NCI-H2171 (cell line): ENCODE data around the gene PRKAG1.

ENCODE experiments used
- DNase-seq: peaks from one replicate; lab custom pipeline; 2025; lab: John Stamatoyannopoulos, UW

The PRKAG1 gene

GRCh38 chr12:49010092-49010668 is 8.4 kb downstream of the PRKAG1 start:
- DNase-seq = no peak

- no peak for DNase-seq
These were observed 9.6 kb downstream of the PRKAG1 start for GRCh38 chr12:49008943-49009342.

GRCh38 chr12:49000346-49000745 is 18.2 kb downstream of the PRKAG1 start:
- DNase-seq = no peak

- DNase-seq = peak; percentile 79
These were observed 19.0 kb downstream of the PRKAG1 start, which contains the start of gene DDN for GRCh38 chr12:48999371-49000131. DDN (minus strand) TSS chr12:48999375; CDS start chr12:48999287, 88 bp downstream.

GRCh38 chr12:48998497-48999353 is 19.9 kb downstream of the PRKAG1 start:
- no peak for DNase-seq

- no peak for DNase-seq
These were observed 20.7 kb downstream of the PRKAG1 start for GRCh38 chr12:48997719-48998496.

- DNase-seq = no peak
These were observed 21.5 kb downstream of the PRKAG1 start for GRCh38 chr12:48996794-48997718.

- peak; percentile 78 for DNase-seq
These were observed 23.3 kb downstream of the PRKAG1 start for GRCh38 chr12:48995086-48995879.

GRCh38 chr12:48994224-48995085 is 24.1 kb downstream of the PRKAG1 start:
- DNase-seq = no peak

GRCh38 chr12:48993787-48994186 is 24.8 kb downstream of the PRKAG1 start:
- DNase-seq = no peak

- DNase-seq = no peak
These were observed 27.1 kb downstream of the PRKAG1 start for GRCh38 chr12:48991247-48992050.

GRCh38 chr12:48990552-48990951 is 28.0 kb downstream of the PRKAG1 start:
- DNase-seq = no peak

GRCh38 chr12:48988030-48988649 is 30.4 kb downstream of the PRKAG1 start:
- no peak for DNase-seq

- no peak for DNase-seq
These were observed 31.8 kb downstream of the PRKAG1 start for GRCh38 chr12:48986720-48987291.

GRCh38 chr12:48985901-48986300 is 32.7 kb downstream of the PRKAG1 start:
- DNase-seq = no peak

- DNase-seq = no peak
These were observed 33.1 kb downstream of the PRKAG1 start for GRCh38 chr12:48985475-48985897.

- DNase-seq = no peak
These were observed 36.0 kb downstream of the PRKAG1 start for GRCh38 chr12:48982397-48983080.
